ENCODE measurements around the gene EMP1. TPM values are rescaled to one million over a fixed set of nuclear protein-coding genes. Genes with fewer than 3 reads are reported as not detected.

Gene EMP1, protein sequence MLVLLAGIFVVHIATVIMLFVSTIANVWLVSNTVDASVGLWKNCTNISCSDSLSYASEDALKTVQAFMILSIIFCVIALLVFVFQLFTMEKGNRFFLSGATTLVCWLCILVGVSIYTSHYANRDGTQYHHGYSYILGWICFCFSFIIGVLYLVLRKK
- 88.6 and 97.9 TPM in 2 replicates for total RNA-seq (2014; rRNA removed; shearing (Covaris generic))

DNA sequence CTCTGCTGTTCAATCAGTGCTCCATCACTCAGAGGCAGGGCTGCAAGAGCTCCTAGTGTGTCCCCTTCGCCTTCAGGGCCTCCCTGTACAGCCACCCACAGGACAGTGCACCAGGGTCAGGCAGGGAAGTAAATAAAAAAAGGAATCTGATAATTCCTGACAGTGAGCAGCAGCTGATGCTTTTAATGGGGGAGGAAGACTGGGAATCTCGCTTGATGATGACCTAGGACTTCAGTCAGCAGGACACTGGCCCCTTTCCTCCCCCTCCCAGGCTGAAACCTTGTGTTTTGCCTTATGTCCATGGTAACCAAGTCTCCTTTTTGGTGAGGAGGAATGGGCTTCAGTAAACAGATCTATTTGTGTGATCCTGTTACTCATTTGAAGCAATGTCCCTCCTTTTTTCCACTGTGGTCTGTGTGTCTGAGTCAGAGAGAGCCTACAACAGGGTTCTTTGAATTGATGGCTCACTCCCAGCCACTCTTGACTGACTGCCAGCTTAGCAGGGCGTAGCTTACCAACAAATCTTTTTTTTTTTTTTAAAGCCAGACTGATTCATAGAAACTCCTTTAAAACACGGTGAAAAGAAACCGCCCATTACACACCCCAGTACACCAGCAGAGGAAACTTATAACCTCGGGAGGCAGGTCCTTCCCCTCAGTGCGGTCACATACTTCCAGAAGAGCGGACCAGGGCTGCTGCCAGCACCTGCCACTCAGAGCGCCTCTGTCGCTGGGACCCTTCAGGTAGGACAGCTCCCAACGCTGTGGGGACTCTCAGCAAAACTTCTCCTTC is at the start of gene EMP1:
EMP1 (plus strand) TSS at position 597 of the 792 bp plus-strand sequence. CDS start 14,785 bp downstream, outside the sequence.

Other genes starting within 250 kb of the EMP1 start
- not detected in 2 replicates for gene GPRC5D, start 244.6 kb upstream of the EMP1 start, total RNA-seq (2014; rRNA removed; shearing (Covaris generic))
- 2.8 and 3.1 TPM in 2 replicates for gene HEBP1, start 196.5 kb upstream of the EMP1 start, total RNA-seq (2014; rRNA removed; shearing (Covaris generic))
- 4.7 and 4.9 TPM in 2 replicates for gene FAM234B, start 152.3 kb upstream of the EMP1 start, total RNA-seq (2014; rRNA removed; shearing (Covaris generic))
- gene GSG1, start 93.1 kb upstream of the EMP1 start, total RNA-seq (2014; rRNA removed; shearing (Covaris generic)), result 0.16 TPM in 1 of 2 replicates, not detected in the other

Data from A375 (cell line).